K562 treated with DMSO at 1 percent for 48 hours (cell line): Measurements from ENCODE around the gene HMGN5. TPM values are rescaled to one million over a fixed set of nuclear protein-coding genes. Genes with fewer than 3 reads are reported as not detected.

Experiments used
- total RNA-seq: library from RNA; unstranded; fragments of 300-600 nt; gene quantifications from 2 replicates; pipeline ENCODE4 v1.2.3, GENCODE V29; 2022; ENCODE audit warnings: low replicate concordance; ENCODE audit errors: extremely low read depth

Gene HMGN5, protein sequence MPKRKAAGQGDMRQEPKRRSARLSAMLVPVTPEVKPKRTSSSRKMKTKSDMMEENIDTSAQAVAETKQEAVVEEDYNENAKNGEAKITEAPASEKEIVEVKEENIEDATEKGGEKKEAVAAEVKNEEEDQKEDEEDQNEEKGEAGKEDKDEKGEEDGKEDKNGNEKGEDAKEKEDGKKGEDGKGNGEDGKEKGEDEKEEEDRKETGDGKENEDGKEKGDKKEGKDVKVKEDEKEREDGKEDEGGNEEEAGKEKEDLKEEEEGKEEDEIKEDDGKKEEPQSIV
- total RNA-seq: not detected in 2 replicates

DNA sequence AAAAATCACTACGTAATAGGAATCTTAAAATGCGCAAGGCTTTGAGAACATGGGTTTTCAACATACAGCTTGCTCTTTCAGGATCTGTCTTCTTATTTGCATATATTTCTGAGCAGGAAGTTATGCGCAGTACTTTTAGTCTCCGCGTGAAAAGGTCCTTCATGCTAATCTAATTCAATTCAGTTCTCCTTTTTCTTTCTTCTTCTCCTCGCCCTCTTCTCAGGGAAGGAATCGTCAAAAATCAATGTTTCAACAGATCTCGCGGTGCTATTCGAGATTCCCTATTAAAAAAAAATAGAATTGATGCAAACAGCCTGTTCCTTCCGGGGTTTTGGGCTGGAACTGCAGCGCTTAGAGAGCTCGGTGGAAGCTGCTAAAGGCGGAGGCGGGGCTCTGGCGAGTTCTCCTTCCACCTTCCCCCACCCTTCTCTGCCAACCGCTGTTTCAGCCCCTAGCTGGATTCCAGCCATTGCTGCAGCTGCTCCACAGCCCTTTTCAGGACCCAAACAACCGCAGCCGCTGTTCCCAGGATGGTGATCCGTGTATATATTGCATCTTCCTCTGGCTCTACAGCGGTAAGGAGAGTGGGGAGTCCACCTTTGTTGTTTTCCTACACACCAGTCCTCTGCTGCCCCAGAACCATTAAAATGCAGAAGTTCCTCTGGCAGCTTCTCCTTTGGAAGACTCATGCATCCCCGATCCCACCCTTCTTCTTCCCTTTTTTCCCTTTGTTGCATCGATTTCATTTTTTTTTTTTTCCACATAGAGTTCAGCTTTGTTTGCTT is at the start of gene HMGN5, which contains the start of gene SH3BGRL:
HMGN5 (minus strand) TSS at position 243 of the 785 bp plus-strand sequence. CDS start 80,364 bp downstream, outside the sequence.
SH3BGRL (plus strand) TSS at position 432 of the 785 bp plus-strand sequence; CDS start at position 531, 99 bp downstream.

Other genes starting within 250 kb of the HMGN5 start
- not detected in 2 replicates for gene SH3BGRL, start 189 bp upstream of the HMGN5 start, total RNA-seq